K562 treated with DMSO at 1 percent for 48 hours (cell line): ENCODE data around the gene TSPAN3. TPM values are rescaled to one million over a fixed set of nuclear protein-coding genes. Genes with fewer than 3 reads are reported as not detected.

Source experiments
- total RNA-seq: library from RNA; unstranded; fragments of 300-600 nt; gene quantifications from 2 replicates; pipeline ENCODE4 v1.2.3, GENCODE V29; 2022; ENCODE audit warnings: low replicate concordance; ENCODE audit errors: extremely low read depth

The TSPAN3 gene
- total RNA-seq = 767 TPM in 1 of 2 replicates, not detected in the other

GRCh38 chr15:77070495-77071304 is at the start of gene TSPAN3:
TSPAN3 (minus strand) TSS chr15:77071109; CDS start chr15:77070954, 155 bp downstream.

GRCh38 chr15:76994971-76995945 is 75.7 kb downstream of the TSPAN3 start, which contains the start of gene PSTPIP1:
PSTPIP1 (plus strand) TSS chr15:76995126; CDS start chr15:76995574, 448 bp downstream.

Other genes with a start within 250 kb of the TSPAN3 start
- not detected in 2 replicates for gene SCAPER, start 165.8 kb downstream of the TSPAN3 start, total RNA-seq
- not detected in 2 replicates for gene RCN2, start 139.4 kb downstream of the TSPAN3 start, total RNA-seq
- gene PSTPIP1, start 76.0 kb downstream of the TSPAN3 start, total RNA-seq = not detected in 2 replicates